ENCODE data around the gene TRIM36.

DNA sequence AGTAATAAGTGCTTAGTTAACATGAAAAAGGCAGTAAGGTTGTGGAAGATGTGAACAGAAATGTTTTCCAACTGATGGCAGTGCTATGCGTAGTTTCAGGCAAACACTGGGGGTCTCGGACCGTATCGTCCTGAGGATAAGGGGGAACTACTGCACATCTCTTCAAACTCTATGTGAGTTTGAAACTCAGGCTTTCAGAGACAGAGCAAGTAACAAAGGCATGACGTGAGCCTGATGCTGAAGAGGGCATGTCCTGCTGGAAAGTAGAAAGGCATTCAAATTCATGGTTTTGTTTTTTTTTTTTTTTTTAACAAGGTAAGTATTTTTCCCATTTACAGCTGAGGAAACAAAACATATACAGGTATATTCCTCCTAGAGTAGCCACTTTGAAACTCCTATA lies 59.9 kb downstream of the TRIM36 start:
- TF ChIP-seq, protein P1, sequence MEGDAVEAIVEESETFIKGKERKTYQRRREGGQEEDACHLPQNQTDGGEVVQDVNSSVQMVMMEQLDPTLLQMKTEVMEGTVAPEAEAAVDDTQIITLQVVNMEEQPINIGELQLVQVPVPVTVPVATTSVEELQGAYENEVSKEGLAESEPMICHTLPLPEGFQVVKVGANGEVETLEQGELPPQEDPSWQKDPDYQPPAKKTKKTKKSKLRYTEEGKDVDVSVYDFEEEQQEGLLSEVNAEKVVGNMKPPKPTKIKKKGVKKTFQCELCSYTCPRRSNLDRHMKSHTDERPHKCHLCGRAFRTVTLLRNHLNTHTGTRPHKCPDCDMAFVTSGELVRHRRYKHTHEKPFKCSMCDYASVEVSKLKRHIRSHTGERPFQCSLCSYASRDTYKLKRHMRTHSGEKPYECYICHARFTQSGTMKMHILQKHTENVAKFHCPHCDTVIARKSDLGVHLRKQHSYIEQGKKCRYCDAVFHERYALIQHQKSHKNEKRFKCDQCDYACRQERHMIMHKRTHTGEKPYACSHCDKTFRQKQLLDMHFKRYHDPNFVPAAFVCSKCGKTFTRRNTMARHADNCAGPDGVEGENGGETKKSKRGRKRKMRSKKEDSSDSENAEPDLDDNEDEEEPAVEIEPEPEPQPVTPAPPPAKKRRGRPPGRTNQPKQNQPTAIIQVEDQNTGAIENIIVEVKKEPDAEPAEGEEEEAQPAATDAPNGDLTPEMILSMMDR (IDR thresholded peaks at IDR 0.05) = no peak
- no peak for TF ChIP-seq POLR2A (IDR thresholded peaks at IDR 0.05)
